Measurements from ENCODE around the gene NCOA6. TPM values are rescaled to one million over a fixed set of nuclear protein-coding genes. Genes with fewer than 3 reads are reported as not detected.
A peak's percentile ranks its signal among the peaks of the same experiment; 100 is the strongest.

The NCOA6 gene
- total RNA-seq, result 13.0 and 20.1 TPM in 2 replicates

- DNase-seq (ENCODE audit: extremely low read depth, low read depth, low spot score), result no peak
Observed at GRCh38 chr20:34825530-34826362, at the start of gene NCOA6. Gene NCOA6, minus strand, starts transcription at chr20:34825651. Its CDS starts 43,296 bp downstream, at chr20:34782355.

GRCh38 chr20:34874094-34874654 is 48.7 kb upstream of the NCOA6 start:
- DNase-seq (ENCODE audit: extremely low read depth, low read depth, low spot score), result peak; percentile 67

GRCh38 chr20:34873583-34874093 is 48.2 kb upstream of the NCOA6 start:
- no peak for DNase-seq (ENCODE audit: extremely low read depth, low read depth, low spot score)

- DNase-seq (ENCODE audit: extremely low read depth, low read depth, low spot score), result no peak
Observed at GRCh38 chr20:34872622-34873224, 47.3 kb upstream of the NCOA6 start, which contains the start of gene GGT7. Gene GGT7, minus strand, starts transcription at chr20:34872856. Its CDS starts 41 bp downstream, at chr20:34872815.

- DNase-seq (ENCODE audit: extremely low read depth, low read depth, low spot score), result no peak
Observed at GRCh38 chr20:34871966-34872621, 46.6 kb upstream of the NCOA6 start.

GRCh38 chr20:34871320-34871926 is 46.0 kb upstream of the NCOA6 start:
- DNase-seq (ENCODE audit: extremely low read depth, low read depth, low spot score), result no peak

- DNase-seq (ENCODE audit: extremely low read depth, low read depth, low spot score), result no peak
Observed at GRCh38 chr20:34864216-34864615, 38.8 kb upstream of the NCOA6 start.

GRCh38 chr20:34863421-34863965 is 38.0 kb upstream of the NCOA6 start:
- DNase-seq (ENCODE audit: extremely low read depth, low read depth, low spot score), result no peak

- no peak for DNase-seq (ENCODE audit: extremely low read depth, low read depth, low spot score)
Observed at GRCh38 chr20:34862724-34863123, 37.3 kb upstream of the NCOA6 start.

GRCh38 chr20:34861386-34862084 is 36.1 kb upstream of the NCOA6 start:
- no peak for DNase-seq (ENCODE audit: extremely low read depth, low read depth, low spot score)

- no peak for DNase-seq (ENCODE audit: extremely low read depth, low read depth, low spot score)
Observed at GRCh38 chr20:34859826-34860545, 34.5 kb upstream of the NCOA6 start.

GRCh38 chr20:34859367-34859766 is 33.9 kb upstream of the NCOA6 start:
- DNase-seq (ENCODE audit: extremely low read depth, low read depth, low spot score), result no peak

- no peak for DNase-seq (ENCODE audit: extremely low read depth, low read depth, low spot score)
Observed at GRCh38 chr20:34852298-34852697, 26.8 kb upstream of the NCOA6 start.

GRCh38 chr20:34850969-34851368 is 25.5 kb upstream of the NCOA6 start:
- DNase-seq (ENCODE audit: extremely low read depth, low read depth, low spot score), result no peak

- DNase-seq (ENCODE audit: extremely low read depth, low read depth, low spot score), result no peak
Observed at GRCh38 chr20:34849778-34850177, 24.3 kb upstream of the NCOA6 start.

GRCh38 chr20:34848597-34848996 is 23.1 kb upstream of the NCOA6 start:
- no peak for DNase-seq (ENCODE audit: extremely low read depth, low read depth, low spot score)

- no peak for DNase-seq (ENCODE audit: extremely low read depth, low read depth, low spot score)
Observed at GRCh38 chr20:34843421-34843820, 18.0 kb upstream of the NCOA6 start.

- no peak for DNase-seq (ENCODE audit: extremely low read depth, low read depth, low spot score)
Observed at GRCh38 chr20:34842143-34842542, 16.7 kb upstream of the NCOA6 start.

- DNase-seq (ENCODE audit: extremely low read depth, low read depth, low spot score), result peak; percentile 29
Observed at GRCh38 chr20:34834459-34834893, 9.0 kb upstream of the NCOA6 start.

All from glomerular endothelial cell (primary cell).